Measurements from ENCODE around the gene APRT.
"Not testable (repeated sequence)": the region's sequence is repeated elsewhere in the genome, so short reads cannot be mapped to it uniquely, and the experiment has no call there.

Gene APRT

DNA sequence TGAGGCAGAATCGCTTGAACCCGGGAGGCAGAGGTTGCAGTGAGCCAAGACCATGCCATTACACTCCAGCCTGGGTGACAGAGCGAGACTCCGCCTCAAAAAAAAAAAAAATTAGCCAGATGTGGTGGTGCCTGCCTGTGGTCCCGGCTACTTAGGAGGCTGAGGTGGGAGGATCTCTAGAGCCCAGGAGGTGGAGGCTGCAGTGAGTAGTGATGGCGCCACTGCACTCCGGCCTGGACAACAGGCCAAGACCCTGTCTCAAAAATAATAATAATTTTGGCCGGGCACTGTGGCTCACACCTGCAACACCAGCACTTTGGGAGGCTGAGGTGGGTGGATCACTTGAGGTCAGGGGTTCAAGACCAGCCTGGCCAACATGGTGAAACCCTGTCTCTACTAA, 23.0 kb downstream of the APRT start:
- DNase-seq (ENCODE audit: low read depth in 2 of 2), result not testable (repeated sequence)

DNA sequence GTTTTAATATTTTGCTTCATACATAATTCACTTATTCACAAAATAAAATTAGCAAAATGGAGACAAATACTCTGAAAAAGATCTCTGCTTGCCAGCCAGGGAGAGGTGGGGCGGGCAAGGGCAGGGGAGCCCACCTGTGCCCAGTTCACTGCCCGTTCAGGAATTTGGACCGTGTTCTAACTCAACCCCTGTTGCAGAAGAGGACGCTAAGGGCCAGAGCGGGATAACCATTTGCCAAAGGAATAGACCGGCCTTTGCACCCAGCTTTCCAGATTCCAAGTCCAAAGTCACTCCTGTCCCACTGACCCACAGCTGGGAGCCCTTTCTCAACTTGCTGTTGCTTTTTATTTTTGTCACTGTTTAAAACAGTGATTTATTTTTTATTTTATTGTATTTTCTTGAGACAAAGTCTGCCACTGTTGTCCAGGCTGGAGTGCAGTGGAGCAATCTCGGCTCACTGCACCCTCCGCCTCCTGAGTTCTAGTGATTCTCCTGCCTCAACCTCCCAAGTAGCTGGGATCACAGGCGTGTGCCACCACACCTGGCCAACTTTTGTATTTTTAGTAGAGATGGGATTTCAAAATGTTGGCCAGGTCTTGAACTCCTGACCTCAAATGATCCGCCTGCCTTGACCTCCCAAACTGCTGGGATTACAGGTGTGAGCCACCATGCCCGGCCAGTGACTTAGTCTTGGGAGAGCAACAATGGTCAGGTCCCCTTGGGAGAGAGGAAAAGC, 24.0 kb downstream of the APRT start:
- no peak for DNase-seq (ENCODE audit: low read depth in 2 of 2)

DNA sequence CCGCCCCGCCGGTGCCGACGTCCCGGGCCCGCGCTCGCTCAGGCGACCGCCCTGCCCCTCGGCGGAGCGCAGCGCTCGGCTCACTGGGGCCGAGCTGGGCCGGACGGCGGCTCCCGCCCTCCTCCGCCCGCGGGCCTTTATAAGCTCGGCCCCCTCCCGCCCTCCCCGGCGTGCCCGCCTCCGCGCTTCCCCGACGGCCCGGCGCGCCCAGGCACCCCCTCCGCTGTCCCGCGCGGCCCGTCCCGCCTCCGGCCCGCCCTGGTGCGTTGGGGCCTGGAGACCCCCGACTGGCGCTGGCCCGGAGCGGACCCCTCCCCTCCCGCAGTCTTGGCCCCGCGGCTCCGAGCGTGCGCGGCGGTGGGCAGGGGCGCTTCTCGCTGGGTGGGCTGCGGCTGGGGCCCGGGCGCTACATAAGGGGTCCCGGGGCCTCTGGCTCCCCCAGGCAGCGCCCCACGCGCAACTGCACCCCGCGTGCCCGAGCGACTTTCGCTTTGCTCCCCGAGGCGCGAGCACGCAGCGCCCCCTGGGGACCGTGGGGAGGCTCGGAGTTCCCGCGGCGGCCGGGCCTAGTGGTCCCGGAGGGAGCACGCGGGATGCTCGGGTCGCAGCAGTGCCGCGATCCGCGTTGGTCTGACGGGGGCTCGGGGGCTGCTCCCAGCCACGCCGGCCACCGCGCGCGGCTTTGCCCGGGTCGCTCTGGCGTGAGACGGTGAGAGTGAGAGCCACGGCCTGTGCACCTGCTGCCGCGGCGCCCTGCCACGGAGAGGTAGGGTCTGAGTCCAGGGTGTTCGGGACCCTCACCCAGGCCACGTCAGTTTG, 26.4 kb downstream of the APRT start, which contains the start of gene PIEZO1:
Gene PIEZO1 (minus strand): TSS at position 115 of the 819 bp plus-strand sequence. CDS start 256 bp downstream, outside the sequence.
- DNase-seq (ENCODE audit: low read depth in 2 of 2), result no peak

DNA sequence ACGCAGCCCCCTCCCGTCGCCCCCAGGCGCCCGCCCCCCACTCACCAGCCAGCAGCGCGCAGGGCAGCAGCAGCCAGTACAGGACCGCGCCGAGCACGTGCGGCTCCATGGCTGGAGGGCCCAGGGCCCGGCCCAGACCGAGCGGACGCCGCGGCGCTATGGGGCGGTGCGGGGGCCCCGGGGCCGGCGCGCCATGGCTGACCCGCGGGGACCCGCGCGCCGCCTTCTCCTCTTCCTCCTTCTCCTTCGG, 26.9 kb downstream of the APRT start:
- no peak for DNase-seq (ENCODE audit: low read depth in 2 of 2)

DNA sequence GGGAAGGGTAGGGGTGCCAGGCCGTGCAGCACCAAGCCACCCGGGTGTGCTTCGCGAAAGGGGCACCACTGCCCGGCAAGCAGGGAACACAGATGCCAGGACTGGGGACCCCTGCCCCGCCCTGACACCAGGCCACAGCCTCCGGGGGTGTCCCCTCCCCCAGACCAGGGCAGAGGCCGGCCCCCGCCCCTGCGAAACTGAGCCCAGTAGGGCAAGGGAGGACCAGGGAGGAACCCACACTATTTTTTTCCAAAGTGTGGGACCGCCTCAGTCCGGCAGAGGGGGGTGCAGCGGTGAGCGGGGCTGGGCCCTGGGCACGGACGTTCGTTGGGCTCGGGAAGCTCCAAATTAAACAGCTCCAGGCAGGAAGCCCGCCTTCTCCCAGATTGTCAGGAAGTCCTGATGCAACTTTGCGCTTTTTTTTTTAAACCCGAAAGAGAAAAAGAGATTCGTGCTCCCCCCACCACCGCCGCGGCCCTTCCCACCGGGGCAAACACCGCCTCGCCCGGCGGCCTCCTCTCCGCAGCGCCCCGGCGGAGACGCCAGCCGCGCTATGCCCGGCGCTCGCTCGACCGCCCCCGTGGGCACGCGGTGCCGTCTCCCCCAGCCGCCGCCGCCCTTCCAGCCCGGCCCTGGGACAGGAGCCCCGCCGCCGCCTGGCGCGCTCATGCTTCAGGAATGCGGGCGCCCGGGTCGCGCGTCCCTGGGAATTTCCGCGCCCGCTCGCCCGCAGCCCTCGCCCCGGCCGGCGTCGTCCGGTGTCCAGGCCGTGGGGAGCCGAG, 27.5 kb downstream of the APRT start:
- DNase-seq (ENCODE audit: low read depth in 2 of 2), result peak; percentile 56 to 62

DNA sequence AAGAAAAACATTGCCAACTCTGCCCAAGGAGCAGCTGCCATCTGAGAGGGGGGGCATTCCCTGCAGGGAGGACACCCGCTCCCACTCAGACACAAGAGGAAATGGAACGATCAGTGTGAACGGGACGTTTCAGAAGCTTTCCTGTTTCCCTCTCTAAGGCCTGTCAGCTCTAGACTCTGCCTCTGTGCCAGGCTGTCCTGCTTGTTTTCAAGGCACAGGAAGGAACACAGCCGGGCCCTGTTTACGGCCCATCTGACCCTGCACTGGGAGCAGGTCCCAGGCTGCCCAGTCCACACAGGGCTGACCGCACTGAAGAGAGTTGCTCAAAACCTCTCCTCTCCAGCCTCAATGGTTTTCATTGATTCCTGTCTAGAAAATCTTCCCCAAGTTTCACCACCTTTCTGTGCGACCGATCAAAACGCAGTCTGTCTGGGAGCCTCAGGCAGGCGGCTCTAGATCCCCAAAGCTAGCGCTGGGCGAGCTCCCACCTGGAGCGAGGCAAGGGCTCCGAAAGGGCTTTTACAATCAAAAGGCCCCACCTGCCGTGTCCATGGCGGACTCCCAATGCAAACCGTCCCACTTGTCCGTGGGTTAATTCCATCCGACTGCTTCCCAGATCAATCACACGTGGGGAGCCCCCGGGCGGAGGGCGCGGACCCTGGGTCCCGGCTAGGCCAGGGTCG, 28.2 kb downstream of the APRT start:
- no peak for DNase-seq (ENCODE audit: low read depth in 2 of 2)

DNA sequence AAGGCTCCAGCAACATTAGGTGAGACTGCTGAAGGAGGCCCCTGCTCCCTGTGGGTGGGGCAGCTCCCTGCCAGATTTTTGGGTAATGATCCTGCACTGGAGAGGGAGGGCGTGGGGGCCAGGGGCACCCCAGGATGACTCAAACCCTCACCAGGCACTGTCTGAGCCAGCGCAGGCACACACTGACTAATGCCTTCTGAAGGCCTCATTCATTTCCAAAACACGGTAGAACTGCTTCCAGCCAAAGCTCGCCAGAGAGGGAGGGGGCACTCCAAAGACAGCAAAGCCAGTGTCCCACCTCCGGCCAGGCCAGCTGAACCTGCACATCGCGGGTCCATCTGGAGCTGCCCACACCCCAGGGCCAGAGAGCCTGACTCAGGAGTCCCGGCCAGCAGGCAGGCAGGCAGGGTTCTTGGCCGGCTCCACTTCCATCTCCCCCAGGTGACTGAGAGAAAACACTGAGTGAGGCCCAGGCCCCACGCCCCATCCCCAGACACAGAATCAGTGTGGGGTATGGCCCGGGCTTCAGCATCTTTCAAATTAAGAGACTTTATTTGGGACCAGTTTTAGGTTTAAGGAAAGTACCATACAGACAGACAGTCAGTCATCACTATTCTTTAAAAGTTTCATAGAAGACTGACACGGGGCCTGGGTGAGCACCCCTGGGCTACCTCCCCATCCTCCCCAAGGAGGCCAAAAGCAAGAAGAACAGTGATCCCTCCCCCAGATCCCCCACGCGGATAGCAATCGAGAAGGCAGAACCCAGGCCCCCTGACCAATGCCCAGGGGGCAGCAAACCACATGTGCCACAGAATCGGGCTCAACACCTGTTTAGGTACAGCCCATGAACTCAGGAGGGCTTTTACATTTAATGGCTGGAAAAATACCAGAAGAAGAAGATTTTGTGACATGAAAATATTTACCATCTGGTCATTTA, 29.0 kb downstream of the APRT start:
- no peak for DNase-seq (ENCODE audit: low read depth in 2 of 2)

DNA sequence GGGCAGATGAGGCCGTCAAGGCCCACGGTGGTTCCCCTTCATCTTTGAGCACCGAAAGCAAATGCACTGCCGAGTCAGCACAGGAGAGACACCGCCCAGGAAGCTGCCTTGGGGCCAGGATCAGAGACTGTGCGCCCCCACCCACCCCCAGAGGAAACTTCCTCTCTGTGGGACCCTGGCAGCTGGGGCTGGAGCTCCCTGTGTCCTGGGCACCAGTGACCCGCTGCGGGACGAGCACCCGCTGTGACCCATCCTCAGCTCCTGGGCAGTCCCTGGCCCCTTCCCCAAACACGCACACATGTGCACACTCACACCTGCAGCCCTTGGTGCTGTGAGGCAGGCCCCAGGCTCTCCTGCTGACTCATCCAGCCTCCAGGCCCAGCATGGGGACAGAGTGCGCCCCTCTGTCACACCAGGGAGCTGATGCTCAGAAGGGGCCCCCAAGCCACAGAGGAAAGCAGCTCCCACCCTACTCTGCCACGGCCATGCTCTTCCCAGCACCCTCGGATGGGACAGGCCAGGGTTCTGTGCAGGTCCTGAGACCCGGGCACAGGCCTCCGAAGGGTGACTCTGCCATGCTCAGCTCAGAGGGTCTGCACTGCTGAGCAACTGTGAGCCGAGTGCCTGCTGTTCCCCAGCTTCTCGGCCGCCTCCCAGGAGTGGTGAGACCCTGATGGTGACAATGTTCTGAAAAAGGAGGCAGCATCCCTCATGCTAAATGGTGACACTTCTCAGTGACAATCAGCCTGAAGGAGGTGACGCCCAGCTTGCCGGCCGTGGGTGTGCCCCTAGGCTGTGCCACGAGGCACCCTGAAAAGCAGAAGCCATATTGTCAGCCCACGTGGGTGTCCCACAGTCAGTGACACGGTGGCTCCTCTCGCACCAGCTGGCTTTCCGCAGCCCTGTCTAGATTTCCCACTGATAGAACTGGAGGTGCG, 30.3 kb downstream of the APRT start:
- DNase-seq (ENCODE audit: low read depth in 2 of 2), result no peak

DNA sequence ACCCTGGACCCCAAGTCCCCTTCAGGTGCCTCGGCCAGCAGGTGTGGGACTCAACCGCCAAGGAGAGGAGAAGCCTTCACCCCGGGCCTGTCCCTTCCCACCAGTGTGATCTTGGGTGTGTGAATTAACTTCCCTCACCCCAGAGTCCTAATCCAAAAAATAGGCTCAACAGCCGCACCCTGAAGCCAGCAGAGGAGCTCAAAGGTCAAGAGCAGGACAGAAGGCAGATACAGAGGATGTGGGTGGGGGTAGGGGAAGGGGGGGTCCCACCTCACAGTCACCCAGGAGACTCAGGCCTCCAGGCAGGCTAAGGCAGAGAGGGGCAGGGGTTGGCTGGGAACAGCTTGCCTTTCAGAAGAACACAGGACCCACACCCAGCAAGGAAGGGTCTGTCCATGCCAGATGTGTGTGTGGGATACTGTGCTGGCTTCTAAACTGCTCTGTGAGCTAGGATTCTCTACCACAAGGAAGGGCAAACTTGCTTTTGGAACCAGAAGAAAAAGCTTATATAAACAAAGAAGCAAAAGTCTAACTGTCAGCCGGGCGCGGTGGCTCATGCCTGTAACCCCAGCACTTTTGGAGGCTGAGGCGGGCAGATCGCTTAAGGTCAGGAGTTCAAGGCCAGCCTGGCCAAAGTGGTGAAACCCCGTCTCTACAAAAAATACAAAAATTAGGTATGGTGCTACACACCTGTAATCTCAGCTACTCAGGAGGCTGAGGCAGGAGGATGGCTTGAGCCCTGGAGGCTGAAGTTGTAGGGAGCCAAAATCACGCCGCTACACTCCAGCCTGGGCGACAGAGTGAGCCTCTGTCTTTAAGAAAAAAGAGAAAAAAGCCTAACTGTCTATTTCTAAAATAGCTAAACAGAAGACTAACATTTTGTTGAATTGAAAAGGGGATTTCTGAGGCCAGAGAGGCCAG, 31.3 kb downstream of the APRT start:
- no peak for DNase-seq (ENCODE audit: low read depth in 2 of 2)

DNA sequence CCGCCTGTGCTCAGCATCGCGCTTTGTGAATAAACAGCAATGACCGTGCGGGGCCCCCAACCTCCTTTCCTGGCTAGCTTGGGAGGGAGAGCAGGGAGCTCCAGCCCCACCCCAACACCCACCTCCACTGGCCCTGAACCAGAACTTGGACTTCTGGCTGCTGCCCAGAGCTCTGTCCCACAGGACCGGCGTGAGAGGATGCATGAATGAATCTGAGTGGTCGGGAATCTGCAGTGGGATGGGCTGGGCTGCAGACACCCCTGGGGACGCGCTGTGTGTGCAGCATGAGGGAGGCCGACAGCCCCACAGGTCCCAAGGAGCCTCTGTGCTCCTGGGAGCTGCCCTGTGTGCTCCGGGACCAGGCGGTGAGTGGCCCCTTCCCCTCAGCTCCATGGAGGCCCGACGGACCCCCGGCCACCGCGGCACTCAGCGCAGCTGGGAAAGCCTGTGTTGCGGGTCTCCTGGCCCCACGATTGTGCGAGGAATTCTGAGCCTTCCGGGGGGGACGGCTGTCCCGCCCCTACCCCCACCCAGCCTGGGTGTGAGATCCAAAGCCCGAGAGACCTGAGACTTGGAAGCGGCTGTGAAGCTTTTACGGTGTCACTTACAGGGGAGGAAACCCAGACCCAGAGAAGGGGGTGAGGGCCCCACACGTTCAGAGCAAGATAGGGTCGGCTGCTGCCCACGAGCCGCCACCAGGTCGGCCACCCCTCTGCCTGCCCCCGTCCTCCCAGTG, 32.2 kb downstream of the APRT start:
- no peak for DNase-seq (ENCODE audit: low read depth in 2 of 2)

DNA sequence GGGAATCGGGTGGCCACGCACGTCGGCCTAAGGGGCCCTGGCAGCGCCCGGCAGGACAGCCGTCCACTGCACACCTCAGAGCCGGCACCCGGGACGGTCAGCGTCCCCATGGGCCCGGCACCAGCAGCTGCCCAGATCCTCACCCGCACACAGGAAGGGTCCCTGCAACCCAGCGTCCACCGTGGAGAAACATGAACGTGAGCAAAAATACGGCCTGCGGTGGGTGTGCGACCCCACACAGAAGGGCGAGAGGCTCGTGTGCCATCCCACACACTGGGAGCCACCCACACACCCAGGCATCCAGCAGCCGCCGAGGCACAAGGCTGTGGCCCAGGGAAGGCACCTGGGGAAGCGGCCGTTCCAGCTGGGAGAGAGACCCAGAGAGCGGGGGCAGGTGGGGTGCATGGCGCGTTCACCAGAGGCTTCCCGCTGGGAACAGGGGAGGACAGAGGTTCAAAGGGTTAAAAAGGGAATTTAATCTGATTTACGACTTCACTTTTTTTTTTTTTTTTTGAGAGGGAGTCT, 33.1 kb downstream of the APRT start:
- no peak for DNase-seq (ENCODE audit: low read depth in 2 of 2)

DNA sequence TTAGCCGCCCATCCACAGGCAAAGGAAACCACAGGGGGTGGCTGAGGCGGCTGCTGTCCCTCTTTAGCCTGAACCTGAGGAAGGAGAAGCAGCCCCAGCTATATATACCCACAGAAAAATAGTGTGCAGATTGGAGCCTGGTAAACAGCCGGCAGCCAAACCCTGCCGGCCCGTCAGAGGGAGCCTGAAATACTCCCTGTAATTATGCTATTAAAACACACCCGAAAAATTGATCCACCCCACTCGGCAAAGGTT, 33.5 kb downstream of the APRT start:
- DNase-seq (ENCODE audit: low read depth in 2 of 2), result no peak

DNA sequence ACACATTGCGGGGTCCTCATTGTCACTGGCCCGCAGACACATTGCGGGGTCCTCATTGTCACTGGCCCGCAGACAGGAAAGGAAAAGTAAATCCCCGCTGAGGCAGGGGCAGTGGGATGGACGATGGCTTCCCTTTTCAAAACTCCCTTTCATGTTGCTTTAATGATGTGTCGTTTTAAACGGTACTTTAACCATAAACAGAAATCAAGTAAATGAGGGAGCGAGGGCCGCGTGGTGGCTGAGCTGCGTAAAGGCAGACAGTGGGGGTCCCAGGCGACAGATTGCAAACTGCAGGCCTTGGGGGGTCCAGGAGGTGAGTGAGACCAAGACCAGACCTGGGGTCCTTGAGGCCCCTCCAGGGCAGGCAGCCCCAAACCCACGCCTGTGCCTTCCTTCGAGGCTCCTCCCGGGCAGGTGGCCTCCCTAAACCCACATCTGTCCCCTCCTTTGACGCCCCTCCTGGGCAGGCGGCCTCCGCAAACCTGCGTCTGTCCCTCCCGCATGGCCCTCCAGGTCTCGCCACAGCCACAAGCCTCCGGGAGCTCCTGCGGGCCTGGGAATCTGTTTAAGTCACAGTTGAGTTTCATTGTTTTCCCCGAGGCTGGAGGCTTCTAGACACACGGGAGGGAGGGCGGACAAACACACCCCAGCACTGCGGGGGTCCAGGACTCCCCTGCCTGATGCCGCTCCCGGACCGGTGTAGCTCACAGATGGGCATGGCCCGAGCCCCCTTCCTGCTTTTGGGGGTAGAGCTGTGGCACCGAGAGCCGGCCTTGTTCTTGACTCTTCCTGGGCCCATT, 34.1 kb downstream of the APRT start:
- no peak for DNase-seq (ENCODE audit: low read depth in 2 of 2)

DNA sequence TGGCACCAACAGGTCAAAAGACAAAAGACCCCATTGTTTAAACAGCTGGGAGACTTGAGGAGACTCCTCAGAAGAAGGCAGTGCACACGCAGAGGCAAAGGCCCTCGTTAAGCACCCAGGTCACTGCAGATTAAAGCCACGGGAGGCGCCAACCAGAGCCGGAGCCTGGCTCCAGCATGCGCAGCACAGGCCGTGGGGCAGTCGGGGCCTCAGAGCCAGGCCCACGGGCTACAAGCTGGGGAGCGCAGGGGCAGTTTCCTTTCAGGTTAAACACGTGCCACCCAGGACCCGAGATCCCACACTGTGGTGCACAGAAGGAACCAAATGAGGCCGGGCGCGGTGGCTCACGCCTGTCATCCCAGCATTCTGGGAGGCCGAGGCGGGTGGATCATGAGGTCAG, 35.9 kb downstream of the APRT start:
- DNase-seq (ENCODE audit: low read depth in 2 of 2), result no peak

DNA sequence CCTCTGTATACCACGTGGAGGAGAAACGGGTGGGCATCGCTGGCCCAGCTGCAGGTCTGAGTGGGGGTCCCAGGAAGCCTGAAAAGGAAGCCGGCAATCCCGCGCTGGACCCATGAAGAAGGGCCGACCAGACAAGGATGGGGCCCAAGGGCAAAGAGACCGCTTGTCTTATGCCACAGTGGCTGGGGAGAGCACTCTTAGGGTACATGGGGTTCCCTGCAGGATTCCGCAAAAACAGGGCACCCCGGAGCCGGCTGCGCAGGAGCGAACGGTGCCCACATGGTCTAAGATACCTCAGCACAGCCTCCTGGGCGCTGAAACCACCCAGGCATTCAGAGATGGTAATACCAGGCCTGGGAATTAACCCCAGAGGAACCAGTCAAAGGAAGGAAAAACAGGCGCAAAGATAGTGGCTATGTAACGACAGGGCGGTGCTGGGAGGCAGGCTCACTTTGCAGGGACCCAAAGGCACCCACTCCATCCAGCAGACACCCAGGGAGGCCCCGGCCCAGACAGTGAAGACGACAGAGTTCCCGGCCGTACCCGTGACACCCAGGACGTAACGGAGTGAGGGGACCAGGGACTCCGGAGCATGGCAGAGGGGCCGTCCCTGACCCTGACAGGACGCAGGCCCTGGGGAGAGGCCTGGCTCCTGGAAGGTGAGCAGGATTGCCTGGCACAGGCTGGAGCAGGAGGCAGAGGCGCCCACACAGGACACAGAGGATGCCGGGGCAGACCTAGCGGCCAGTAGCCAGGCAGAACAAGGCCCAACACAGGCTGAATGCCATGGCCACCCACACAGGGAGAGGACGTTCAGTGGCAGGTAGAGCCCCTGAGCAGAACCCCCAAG, 37.0 kb downstream of the APRT start:
- no peak for DNase-seq (ENCODE audit: low read depth in 2 of 2)

DNA sequence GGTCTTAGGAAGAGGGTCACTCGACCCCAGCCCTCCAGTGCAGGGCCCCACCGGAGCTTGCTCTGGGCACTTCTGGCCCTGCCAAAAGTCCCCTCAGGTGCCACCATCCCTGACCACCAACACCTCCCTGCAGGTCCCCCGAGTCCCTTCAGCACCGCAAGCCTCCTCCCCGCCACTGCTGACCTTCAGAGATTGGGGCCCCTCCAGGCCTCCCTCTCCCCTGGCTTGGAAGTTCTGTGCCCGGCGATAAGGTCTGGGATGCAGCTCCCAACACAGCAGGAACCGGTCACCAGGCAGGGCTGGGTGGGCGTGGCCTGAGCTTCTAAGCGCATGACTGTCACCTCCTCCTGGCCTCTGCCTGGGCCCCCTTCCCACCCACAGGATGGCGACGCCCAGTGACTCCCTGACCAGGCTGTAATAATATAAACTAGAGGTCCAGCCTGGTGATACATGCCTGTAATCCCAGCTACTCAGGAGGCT, 37.9 kb downstream of the APRT start:
- DNase-seq (ENCODE audit: low read depth in 2 of 2), result no peak

Data from fibroblast of skin of left quadriceps (primary cell).